ENCODE results near the gene ATG4C. TPM values are rescaled to one million over a fixed set of nuclear protein-coding genes. Genes with fewer than 3 reads are reported as not detected.
A peak's percentile ranks its signal among the peaks of the same experiment; 100 is the strongest.

Gene ATG4C
- polyA plus RNA-seq, 1 donor: 10.1 TPM

- 5% methylated on average over 3 of the region's 3 CpGs for WGBS (ENCODE audit: insufficient coverage, low lambda C conversion rate)
- peak; percentile 35 to 44 for DNase-seq
- H3K4me1 ChIP-seq (ENCODE audit: control insufficient read depth, insufficient read depth, low read length): no peaks in the 10 kb centered on the region
- H3K27ac ChIP-seq (ENCODE audit: low read length): no peak overlapping the region
- no peaks in the 10 kb centered on the region for H3K27me3 ChIP-seq (ENCODE audit: control insufficient read depth, insufficient read depth, low read length)
- no peak overlapping the region for H3K4me3 ChIP-seq (ENCODE audit: low read length)
- H3K9me3 ChIP-seq (ENCODE audit: control insufficient read depth, low read depth, low read length): no peaks in the 10 kb centered on the region
- no peaks in the 10 kb centered on the region for H3K36me3 ChIP-seq (ENCODE audit: control insufficient read depth, insufficient read depth, low read length)
These were observed 57.7 kb downstream of the ATG4C start for GRCh38 chr1:62841587-62842169.

GRCh38 chr1:62844030-62844429 is 60.1 kb downstream of the ATG4C start:
- Histone ChIP-seq H3K27ac (ENCODE audit: low read length) (no peak overlapping the region), H3K27me3 (ENCODE audit: control insufficient read depth, insufficient read depth, low read length) (no peaks in the 10 kb centered on the region), H3K36me3 (ENCODE audit: control insufficient read depth, insufficient read depth, low read length) (no peaks in the 10 kb centered on the region), H3K4me1 (ENCODE audit: control insufficient read depth, insufficient read depth, low read length) (no peaks in the 10 kb centered on the region), H3K4me3 (ENCODE audit: low read length) (no peak overlapping the region), H3K9me3 (ENCODE audit: control insufficient read depth, low read depth, low read length) (no peaks in the 10 kb centered on the region)
- DNase-seq: no peak

- Histone ChIP-seq H3K27ac (ENCODE audit: low read length) (no peak overlapping the region), H3K9me3 (ENCODE audit: control insufficient read depth, low read depth, low read length) (no peaks in the 10 kb centered on the region), H3K27me3 (ENCODE audit: control insufficient read depth, insufficient read depth, low read length) (no peaks in the 10 kb centered on the region), H3K4me1 (ENCODE audit: control insufficient read depth, insufficient read depth, low read length) (no peaks in the 10 kb centered on the region), H3K4me3 (ENCODE audit: low read length) (no peak overlapping the region), H3K36me3 (ENCODE audit: control insufficient read depth, insufficient read depth, low read length) (no peaks in the 10 kb centered on the region)
- DNase-seq: no peak
- 70% methylated on average over 2 of the region's 4 CpGs for WGBS (ENCODE audit: insufficient coverage, low lambda C conversion rate)
These were observed 65.1 kb downstream of the ATG4C start for GRCh38 chr1:62849031-62849430.

GRCh38 chr1:62852253-62852652 is 68.3 kb downstream of the ATG4C start:
- Histone ChIP-seq H3K27ac (ENCODE audit: low read length) (no peak overlapping the region), H3K4me1 (ENCODE audit: control insufficient read depth, insufficient read depth, low read length) (no peaks in the 10 kb centered on the region), H3K27me3 (ENCODE audit: control insufficient read depth, insufficient read depth, low read length) (no peaks in the 10 kb centered on the region), H3K36me3 (ENCODE audit: control insufficient read depth, insufficient read depth, low read length) (no peaks in the 10 kb centered on the region), H3K4me3 (ENCODE audit: low read length) (no peak overlapping the region), H3K9me3 (ENCODE audit: control insufficient read depth, low read depth, low read length) (no peaks in the 10 kb centered on the region)
- DNase-seq: no peak

- DNase-seq: peak; percentile 84 to 89
- WGBS (ENCODE audit: insufficient coverage, low lambda C conversion rate): no CpG with 5 or more reads among the region's 9 CpGs
- H3K36me3 ChIP-seq (ENCODE audit: control insufficient read depth, insufficient read depth, low read length): no peaks in the 10 kb centered on the region
- no peak overlapping the region for H3K4me3 ChIP-seq (ENCODE audit: low read length)
- H3K9me3 ChIP-seq (ENCODE audit: control insufficient read depth, low read depth, low read length): no peaks in the 10 kb centered on the region
- no peaks in the 10 kb centered on the region for H3K27me3 ChIP-seq (ENCODE audit: control insufficient read depth, insufficient read depth, low read length)
- H3K27ac ChIP-seq (ENCODE audit: low read length): peak overlapping the region; percentile 66
- H3K4me1 ChIP-seq (ENCODE audit: control insufficient read depth, insufficient read depth, low read length): peaks cover 8% of the 10 kb centered on the region
These were observed 73.0 kb downstream of the ATG4C start for GRCh38 chr1:62856960-62857359.

- peak; percentile 74 to 89 for DNase-seq
- Histone ChIP-seq H3K27me3 (ENCODE audit: control insufficient read depth, insufficient read depth, low read length) (no peaks in the 10 kb centered on the region), H3K4me3 (ENCODE audit: low read length) (no peak overlapping the region), H3K36me3 (ENCODE audit: control insufficient read depth, insufficient read depth, low read length) (no peaks in the 10 kb centered on the region), H3K4me1 (ENCODE audit: control insufficient read depth, insufficient read depth, low read length) (peaks cover 10% of the 10 kb centered on the region), H3K27ac (ENCODE audit: low read length) (peak overlapping the region; percentile 68), H3K9me3 (ENCODE audit: control insufficient read depth, low read depth, low read length) (no peaks in the 10 kb centered on the region)
- WGBS (ENCODE audit: insufficient coverage, low lambda C conversion rate): no CpG with 5 or more reads among the region's 3 CpGs
These were observed 85.4 kb downstream of the ATG4C start for GRCh38 chr1:62869217-62869754.

- Histone ChIP-seq H3K9me3 (ENCODE audit: control insufficient read depth, low read depth, low read length) (no peaks in the 10 kb centered on the region), H3K27ac (ENCODE audit: low read length) (no peak overlapping the region), H3K36me3 (ENCODE audit: control insufficient read depth, insufficient read depth, low read length) (no peaks in the 10 kb centered on the region), H3K4me3 (ENCODE audit: low read length) (no peak overlapping the region), H3K27me3 (ENCODE audit: control insufficient read depth, insufficient read depth, low read length) (no peaks in the 10 kb centered on the region), H3K4me1 (ENCODE audit: control insufficient read depth, insufficient read depth, low read length) (peaks cover 10% of the 10 kb centered on the region)
- WGBS (ENCODE audit: insufficient coverage, low lambda C conversion rate): 83% methylated on average over 1 of the region's 1 CpG
- no peak for DNase-seq
These were observed 86.2 kb downstream of the ATG4C start for GRCh38 chr1:62870148-62870547.

GRCh38 chr1:62875676-62876075 is 91.7 kb downstream of the ATG4C start:
- no peak overlapping the region for H3K27ac ChIP-seq (ENCODE audit: low read length)
- H3K4me1 ChIP-seq (ENCODE audit: control insufficient read depth, insufficient read depth, low read length): no peaks in the 10 kb centered on the region
- no peaks in the 10 kb centered on the region for H3K36me3 ChIP-seq (ENCODE audit: control insufficient read depth, insufficient read depth, low read length)
- no peaks in the 10 kb centered on the region for H3K27me3 ChIP-seq (ENCODE audit: control insufficient read depth, insufficient read depth, low read length)
- H3K4me3 ChIP-seq (ENCODE audit: low read length): no peak overlapping the region
- no peaks in the 10 kb centered on the region for H3K9me3 ChIP-seq (ENCODE audit: control insufficient read depth, low read depth, low read length)
- 80% methylated on average over 1 of the region's 3 CpGs for WGBS (ENCODE audit: insufficient coverage, low lambda C conversion rate)
- DNase-seq: no peak

GRCh38 chr1:62876535-62876934 is 92.6 kb downstream of the ATG4C start:
- Histone ChIP-seq H3K4me3 (ENCODE audit: low read length) (no peak overlapping the region), H3K27me3 (ENCODE audit: control insufficient read depth, insufficient read depth, low read length) (no peaks in the 10 kb centered on the region), H3K27ac (ENCODE audit: low read length) (no peak overlapping the region), H3K9me3 (ENCODE audit: control insufficient read depth, low read depth, low read length) (no peaks in the 10 kb centered on the region), H3K4me1 (ENCODE audit: control insufficient read depth, insufficient read depth, low read length) (no peaks in the 10 kb centered on the region), H3K36me3 (ENCODE audit: control insufficient read depth, insufficient read depth, low read length) (no peaks in the 10 kb centered on the region)
- WGBS (ENCODE audit: insufficient coverage, low lambda C conversion rate): no CpG with 5 or more reads among the region's 3 CpGs
- DNase-seq: no peak

GRCh38 chr1:62877579-62877978 is 93.6 kb downstream of the ATG4C start:
- H3K9me3 ChIP-seq (ENCODE audit: control insufficient read depth, low read depth, low read length): no peaks in the 10 kb centered on the region
- H3K4me1 ChIP-seq (ENCODE audit: control insufficient read depth, insufficient read depth, low read length): no peaks in the 10 kb centered on the region
- H3K27ac ChIP-seq (ENCODE audit: low read length): no peak overlapping the region
- no peaks in the 10 kb centered on the region for H3K27me3 ChIP-seq (ENCODE audit: control insufficient read depth, insufficient read depth, low read length)
- H3K4me3 ChIP-seq (ENCODE audit: low read length): no peak overlapping the region
- H3K36me3 ChIP-seq (ENCODE audit: control insufficient read depth, insufficient read depth, low read length): no peaks in the 10 kb centered on the region
- WGBS (ENCODE audit: insufficient coverage, low lambda C conversion rate): 100% methylated on average over 1 of the region's 2 CpGs
- no peak for DNase-seq

GRCh38 chr1:62879962-62880361 is 96.0 kb downstream of the ATG4C start:
- H3K27me3 ChIP-seq (ENCODE audit: control insufficient read depth, insufficient read depth, low read length): no peaks in the 10 kb centered on the region

More at GRCh38 chr1:62879962-62880361, 96.0 kb downstream of the ATG4C start:
- H3K4me3 ChIP-seq (ENCODE audit: low read length): no peak overlapping the region
- H3K4me1 ChIP-seq (ENCODE audit: control insufficient read depth, insufficient read depth, low read length): no peaks in the 10 kb centered on the region
- no peaks in the 10 kb centered on the region for H3K9me3 ChIP-seq (ENCODE audit: control insufficient read depth, low read depth, low read length)
- no peaks in the 10 kb centered on the region for H3K36me3 ChIP-seq (ENCODE audit: control insufficient read depth, insufficient read depth, low read length)
- no peak for DNase-seq
- no CpG with 5 or more reads among the region's 1 CpG for WGBS (ENCODE audit: insufficient coverage, low lambda C conversion rate)
- no peak overlapping the region for H3K27ac ChIP-seq (ENCODE audit: low read length)
